ENCODE data around the gene DBH.

Gene DBH

GRCh38 chr9:133627341-133627740 is 8.8 kb upstream of the DBH start:
- no peak overlapping the region for H3K27ac ChIP-seq
- TF ChIP-seq ZFX (IDR thresholded peaks at IDR 0.05; ENCODE audit: borderline replicate concordance) (no peak), CTCF (IDR thresholded peaks at IDR 0.05) (no peak)

GRCh38 chr9:133628766-133629165 is 7.4 kb upstream of the DBH start:
- TF ChIP-seq CTCF (IDR thresholded peaks at IDR 0.05) (no peak), ZFX (IDR thresholded peaks at IDR 0.05; ENCODE audit: borderline replicate concordance) (no peak)

GRCh38 chr9:133629221-133630110 is 6.7 kb upstream of the DBH start:
- no peak for TF ChIP-seq ZFX (IDR thresholded peaks at IDR 0.05; ENCODE audit: borderline replicate concordance)
- H3K27ac ChIP-seq = no peak overlapping the region

More at GRCh38 chr9:133628766-133629165, 7.4 kb upstream of the DBH start:
- no peak overlapping the region for H3K27ac ChIP-seq

- no peak for TF ChIP-seq CTCF (IDR thresholded peaks at IDR 0.05)
- TF ChIP-seq ZFX (IDR thresholded peaks at IDR 0.05; ENCODE audit: borderline replicate concordance) = no peak
- no peak overlapping the region for H3K27ac ChIP-seq
Measured at GRCh38 chr9:133631111-133631510, 5.1 kb upstream of the DBH start.

GRCh38 chr9:133632806-133633680 is 3.1 kb upstream of the DBH start:
- TF ChIP-seq CTCF (IDR thresholded peaks at IDR 0.05) (no peak), ZFX (IDR thresholded peaks at IDR 0.05; ENCODE audit: borderline replicate concordance) (no peak)
- no peak overlapping the region for H3K27ac ChIP-seq

- TF ChIP-seq CTCF (IDR thresholded peaks at IDR 0.05) (no peak), ZFX (IDR thresholded peaks at IDR 0.05; ENCODE audit: borderline replicate concordance) (no peak)
- no peak overlapping the region for H3K27ac ChIP-seq
Measured at GRCh38 chr9:133633681-133634080, 2.5 kb upstream of the DBH start.

- no peak overlapping the region for H3K27ac ChIP-seq
- TF ChIP-seq CTCF (IDR thresholded peaks at IDR 0.05) (no peak), ZFX (IDR thresholded peaks at IDR 0.05; ENCODE audit: borderline replicate concordance) (no peak)
Measured at GRCh38 chr9:133634081-133634691, 2.0 kb upstream of the DBH start.
